ENCODE data around the gene GNA14. TPM values are rescaled to one million over a fixed set of nuclear protein-coding genes. Genes with fewer than 3 reads are reported as not detected.
"Not testable (repeated sequence)": the region's sequence is repeated elsewhere in the genome, so short reads cannot be mapped to it uniquely, and the experiment has no call there.

The GNA14 gene
- total RNA-seq, 1 experiment from 2014 or later: 1.3 TPM

GRCh38 chr9:77403239-77403638 lies 244.9 kb downstream of the GNA14 start:
- DNase-seq: no peak
- intact Hi-C loops (cut with micrococcal nuclease; ENCODE audit: unreplicated experiment): no loop called here
- Histone ChIP-seq H3K9me3 (ENCODE audit: insufficient read depth, low read depth) (no peaks in the 10 kb centered on the region), H3F3A (ENCODE audit: insufficient read depth, low read depth) (no peaks in the 10 kb centered on the region), H3K4me1 (replicated peaks; ENCODE audit: insufficient read depth) (no peaks in the 10 kb centered on the region), H3K36me3 (ENCODE audit: low read depth) (no peaks in the 10 kb centered on the region), H3K4me3 (no peak overlapping the region), H3K79me2 (ENCODE audit: low read depth) (no peaks in the 10 kb centered on the region), H3K27ac (no peak overlapping the region), H2AFZ (no peak overlapping the region), H3K27me3 (ENCODE audit: insufficient read depth, low read depth) (no peaks in the 10 kb centered on the region), H3K9me2 (ENCODE audit: insufficient read depth) (no peaks in the 10 kb centered on the region), H4K20me1 (ENCODE audit: insufficient read depth) (no peaks in the 10 kb centered on the region), H3K4me2 (no peak overlapping the region)
- ChIA-PET POLR2A (ENCODE audit: unreplicated experiment) (no interaction called here), CTCF (interaction anchor here (0.6 kb wide), 1 partner anchor 72 kb away, joined by 5 read pairs; no protein-coding TSS in a partner anchor)
- no TSS peak for BruUV-seq (replicated peaks)
- TF ChIP-seq CTCF (conservative IDR thresholded peaks at IDR 0.05): no peak
- no peak for TF ChIP-seq EZH2 (IDR thresholded peaks at IDR 0.05; ENCODE audit: low read depth)

GRCh38 chr9:77402286-77402685 lies 245.8 kb downstream of the GNA14 start:
- Histone ChIP-seq H3K4me3 (no peak overlapping the region), H3K27ac (no peak overlapping the region), H3K36me3 (ENCODE audit: low read depth) (no peaks in the 10 kb centered on the region), H4K20me1 (ENCODE audit: insufficient read depth) (no peaks in the 10 kb centered on the region), H3K4me2 (no peak overlapping the region), H3K27me3 (ENCODE audit: insufficient read depth, low read depth) (no peaks in the 10 kb centered on the region), H3K9me2 (ENCODE audit: insufficient read depth) (no peaks in the 10 kb centered on the region), H3K4me1 (replicated peaks; ENCODE audit: insufficient read depth) (no peaks in the 10 kb centered on the region), H2AFZ (no peak overlapping the region), H3K9me3 (ENCODE audit: insufficient read depth, low read depth) (no peaks in the 10 kb centered on the region), H3F3A (ENCODE audit: insufficient read depth, low read depth) (no peaks in the 10 kb centered on the region), H3K79me2 (ENCODE audit: low read depth) (no peaks in the 10 kb centered on the region)
- ChIA-PET POLR2A (ENCODE audit: unreplicated experiment) (no interaction called here), CTCF (no interaction called here)
- intact Hi-C loops (cut with micrococcal nuclease; ENCODE audit: unreplicated experiment): no loop called here
- no peak for DNase-seq
- TF ChIP-seq EZH2 (IDR thresholded peaks at IDR 0.05; ENCODE audit: low read depth) (no peak), CTCF (conservative IDR thresholded peaks at IDR 0.05) (no peak)
- BruUV-seq (replicated peaks): no TSS peak

GRCh38 chr9:77399964-77400363 lies 248.2 kb downstream of the GNA14 start:
- no peak for DNase-seq
- CTCF ChIA-PET: no interaction called here
- Histone ChIP-seq H3K27me3 (ENCODE audit: insufficient read depth, low read depth) (no peaks in the 10 kb centered on the region), H3K4me1 (replicated peaks; ENCODE audit: insufficient read depth) (no peaks in the 10 kb centered on the region), H3K36me3 (ENCODE audit: low read depth) (no peaks in the 10 kb centered on the region), H3K27ac (no peak overlapping the region), H4K20me1 (ENCODE audit: insufficient read depth) (no peaks in the 10 kb centered on the region), H3K9me3 (ENCODE audit: insufficient read depth, low read depth) (no peaks in the 10 kb centered on the region), H3K4me3 (no peak overlapping the region), H3F3A (ENCODE audit: insufficient read depth, low read depth) (no peaks in the 10 kb centered on the region), H3K79me2 (ENCODE audit: low read depth) (no peaks in the 10 kb centered on the region), H3K9me2 (ENCODE audit: insufficient read depth) (no peaks in the 10 kb centered on the region), H3K4me2 (no peak overlapping the region), H2AFZ (no peak overlapping the region)
- BruUV-seq (replicated peaks): no TSS peak
- POLR2A ChIA-PET (ENCODE audit: unreplicated experiment): no interaction called here
- intact Hi-C loops (cut with micrococcal nuclease; ENCODE audit: unreplicated experiment): no loop called here
- TF ChIP-seq EZH2 (IDR thresholded peaks at IDR 0.05; ENCODE audit: low read depth): no peak
- no peak for TF ChIP-seq CTCF (conservative IDR thresholded peaks at IDR 0.05)

- CTCF ChIA-PET; H3K9me3 ChIP-seq (ENCODE audit: insufficient read depth, low read depth); H3F3A ChIP-seq (ENCODE audit: insufficient read depth, low read depth); intact Hi-C loops (cut with micrococcal nuclease; ENCODE audit: unreplicated experiment); H3K4me1 ChIP-seq (replicated peaks; ENCODE audit: insufficient read depth); DNase-seq; H3K79me2 ChIP-seq (ENCODE audit: low read depth); H3K4me3 ChIP-seq; H4K20me1 ChIP-seq (ENCODE audit: insufficient read depth); H3K27me3 ChIP-seq (ENCODE audit: insufficient read depth, low read depth); POLR2A ChIA-PET (ENCODE audit: unreplicated experiment); H2AFZ ChIP-seq; H3K4me2 ChIP-seq; H3K9me2 ChIP-seq (ENCODE audit: insufficient read depth); BruUV-seq (replicated peaks); H3K36me3 ChIP-seq (ENCODE audit: low read depth); H3K27ac ChIP-seq: not testable (repeated sequence)
These were observed 249.5 kb downstream of the GNA14 start for GRCh38 chr9:77398581-77398980.

Measured in PC-9 (cell line).